Lower leg skin (tissue), 3 donors: ENCODE measurements around the gene LYL1.

ENCODE experiments used
- POLR2A ChIP-seq, 2 donors: fragments of 450-650 bp; IDR thresholded peaks; one replicate each; pipeline ENCODE4 v1.6.1; 2016 to 2017; ENCODE audit warnings: antibody characterized with exemption in 2 of 2, mild to moderate bottlenecking in 1 of 2, moderate library complexity in 1 of 2
- TF ChIP-seq, protein P1 (sequence below), 3 donors: fragments of 450-650 bp; IDR thresholded peaks; one replicate each; pipeline ENCODE4 v1.5.1; 2016; ENCODE audit warnings: antibody characterized with exemption in 3 of 3, mild to moderate bottlenecking in 3 of 3, moderate library complexity in 2 of 3

DNA sequence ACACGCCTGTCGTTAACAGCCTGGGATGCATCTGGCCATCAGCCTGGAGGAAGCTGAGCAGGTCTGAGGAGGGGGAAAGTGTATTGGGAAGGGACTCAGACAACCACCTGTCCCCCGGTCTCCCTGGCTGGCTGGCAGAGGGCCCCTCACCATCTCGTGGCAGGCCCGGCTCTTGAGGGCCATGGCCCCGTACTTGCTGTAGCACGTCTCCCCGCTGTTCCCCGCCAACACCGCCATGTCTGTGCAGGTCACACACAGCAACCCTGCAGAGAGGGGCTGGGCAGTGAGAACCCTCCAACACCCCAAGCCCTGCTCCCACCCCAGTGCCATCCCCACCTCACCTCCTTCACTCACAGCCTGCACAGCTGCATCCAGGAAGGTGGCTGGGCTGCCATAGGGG is 9.9 kb upstream of the LYL1 start:
- TF ChIP-seq, protein P1, sequence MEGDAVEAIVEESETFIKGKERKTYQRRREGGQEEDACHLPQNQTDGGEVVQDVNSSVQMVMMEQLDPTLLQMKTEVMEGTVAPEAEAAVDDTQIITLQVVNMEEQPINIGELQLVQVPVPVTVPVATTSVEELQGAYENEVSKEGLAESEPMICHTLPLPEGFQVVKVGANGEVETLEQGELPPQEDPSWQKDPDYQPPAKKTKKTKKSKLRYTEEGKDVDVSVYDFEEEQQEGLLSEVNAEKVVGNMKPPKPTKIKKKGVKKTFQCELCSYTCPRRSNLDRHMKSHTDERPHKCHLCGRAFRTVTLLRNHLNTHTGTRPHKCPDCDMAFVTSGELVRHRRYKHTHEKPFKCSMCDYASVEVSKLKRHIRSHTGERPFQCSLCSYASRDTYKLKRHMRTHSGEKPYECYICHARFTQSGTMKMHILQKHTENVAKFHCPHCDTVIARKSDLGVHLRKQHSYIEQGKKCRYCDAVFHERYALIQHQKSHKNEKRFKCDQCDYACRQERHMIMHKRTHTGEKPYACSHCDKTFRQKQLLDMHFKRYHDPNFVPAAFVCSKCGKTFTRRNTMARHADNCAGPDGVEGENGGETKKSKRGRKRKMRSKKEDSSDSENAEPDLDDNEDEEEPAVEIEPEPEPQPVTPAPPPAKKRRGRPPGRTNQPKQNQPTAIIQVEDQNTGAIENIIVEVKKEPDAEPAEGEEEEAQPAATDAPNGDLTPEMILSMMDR (IDR thresholded peaks at IDR 0.05) = no peak
- TF ChIP-seq POLR2A (IDR thresholded peaks at IDR 0.05) = no peak
